ENCODE results near the gene RAMAC.
A peak's percentile ranks its signal among the peaks of the same experiment; 100 is the strongest.
"Not testable (repeated sequence)": the region's sequence is repeated elsewhere in the genome, so short reads cannot be mapped to it uniquely, and the experiment has no call there.

RAMAC gene

DNA sequence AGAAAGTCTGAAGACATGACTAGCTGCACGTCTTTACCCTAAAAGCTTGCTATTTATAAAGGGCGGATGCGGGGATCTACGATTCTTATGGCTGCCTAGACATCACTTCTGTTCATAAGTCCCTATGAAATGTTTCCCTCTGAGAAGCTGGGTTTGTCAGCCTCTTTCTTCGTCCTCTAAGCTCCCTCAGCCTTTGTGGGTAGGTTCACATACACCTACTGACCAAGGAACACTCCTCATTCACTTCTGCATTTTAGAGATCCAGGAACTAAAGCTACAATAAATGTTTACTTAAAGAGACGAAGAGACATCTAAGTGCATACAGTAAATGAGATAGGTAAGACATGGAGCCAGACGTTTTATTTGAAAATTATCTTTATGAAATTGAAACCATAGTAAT, 16.7 kb upstream of the RAMAC start:
- DNase-seq: no peak

DNA sequence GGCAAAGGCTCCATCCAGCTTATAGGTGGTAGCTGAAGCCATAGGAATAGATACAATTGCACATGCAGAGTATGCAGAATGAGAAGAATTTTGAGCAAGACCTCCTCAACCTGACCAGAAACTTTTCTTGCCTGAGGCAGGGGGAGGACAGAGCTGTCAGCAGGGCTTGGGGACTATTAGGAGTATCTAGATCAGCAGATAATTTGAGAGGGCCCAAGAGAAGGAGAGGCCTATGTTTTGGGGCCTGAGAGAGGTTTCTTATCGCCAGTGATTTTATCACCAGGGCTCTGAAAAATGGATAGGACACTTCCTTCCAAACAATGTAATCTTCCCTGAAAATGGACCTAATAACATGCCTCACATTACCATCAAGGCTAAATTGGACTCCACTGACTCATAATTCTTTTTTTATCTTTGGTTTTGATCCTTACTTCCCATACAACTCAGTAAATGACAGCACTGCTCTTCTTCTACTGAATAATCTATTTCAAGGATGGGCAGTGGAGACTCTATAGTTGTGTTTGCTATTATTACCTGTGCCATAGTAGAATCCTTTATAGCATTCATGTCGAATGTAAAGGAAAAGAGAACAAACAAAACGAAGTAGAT, 15.8 kb upstream of the RAMAC start:
- DNase-seq: no peak

DNA sequence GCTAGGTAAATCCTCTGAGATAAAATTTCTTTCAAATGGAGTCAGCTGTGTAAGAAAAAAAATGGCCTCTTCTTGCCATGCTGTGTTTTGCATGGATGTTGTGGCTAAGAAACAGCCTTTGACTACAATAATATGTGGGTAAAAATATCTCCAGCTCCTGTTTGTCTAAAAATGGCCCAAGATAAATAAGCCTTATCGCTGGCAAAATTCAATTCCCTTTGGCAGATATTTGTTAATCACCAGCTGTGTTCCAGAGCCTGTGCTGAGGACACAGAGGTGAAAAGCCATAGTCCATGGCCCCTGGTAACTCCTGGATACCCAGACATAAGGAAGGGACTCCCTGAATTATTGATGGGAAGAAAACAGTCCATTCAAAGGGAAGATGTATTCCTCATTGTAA, 15.3 kb upstream of the RAMAC start:
- no peak for DNase-seq

DNA sequence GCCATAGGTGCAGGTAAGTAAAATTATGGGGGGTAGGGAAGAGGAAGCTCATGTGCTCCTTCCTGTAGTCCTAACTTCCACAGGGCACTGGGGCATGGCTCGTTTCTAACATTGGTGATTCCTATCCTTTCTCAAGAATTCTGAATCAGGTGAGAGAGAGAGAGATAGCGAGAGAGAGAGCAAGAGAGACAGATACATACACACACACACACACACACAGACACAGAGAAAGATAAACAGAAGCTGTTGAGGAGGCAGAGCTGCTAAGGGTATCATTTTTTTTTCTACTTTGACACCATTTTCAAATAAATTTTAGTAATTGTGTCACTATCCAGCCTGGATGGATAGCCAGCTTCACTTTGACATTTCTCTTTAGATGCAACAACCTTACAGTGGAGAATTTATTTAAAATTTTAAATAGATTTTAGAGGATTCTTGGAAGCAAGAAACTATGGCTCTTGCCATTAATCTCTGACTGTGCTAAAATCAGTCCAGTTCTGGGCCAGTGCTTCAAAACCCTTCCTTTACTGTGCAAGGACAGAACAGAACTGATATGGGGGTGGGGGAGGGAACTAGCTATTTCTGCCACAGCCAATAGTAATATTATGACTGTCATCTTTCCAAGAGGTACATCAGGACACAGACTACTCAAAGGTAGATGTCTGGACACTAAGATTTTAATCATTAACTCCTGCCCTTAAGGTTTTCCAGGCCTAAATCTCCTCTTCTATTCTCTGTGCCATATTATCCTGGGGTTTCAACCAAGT, 14.6 kb upstream of the RAMAC start:
- DNase-seq: no peak

DNA sequence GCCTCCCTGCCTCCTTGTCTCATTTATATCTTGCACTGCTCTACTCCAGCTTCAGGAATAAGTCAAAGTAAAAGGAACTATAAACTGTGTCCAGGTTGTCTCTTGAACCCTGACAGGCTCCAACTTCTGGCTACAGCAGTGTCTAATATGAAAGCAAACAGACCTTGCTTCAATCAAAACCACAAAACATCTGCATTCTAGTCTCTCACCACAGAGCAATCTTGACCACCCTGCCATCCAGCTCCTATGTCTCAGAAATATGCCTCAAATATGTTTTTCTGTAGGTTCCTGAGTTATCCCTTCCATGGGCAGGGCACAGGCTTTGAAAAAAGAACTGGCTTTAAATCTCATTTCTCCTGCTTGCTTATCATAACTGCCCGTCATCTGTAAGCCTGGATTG, 13.0 kb upstream of the RAMAC start:
- DNase-seq: no peak

DNA sequence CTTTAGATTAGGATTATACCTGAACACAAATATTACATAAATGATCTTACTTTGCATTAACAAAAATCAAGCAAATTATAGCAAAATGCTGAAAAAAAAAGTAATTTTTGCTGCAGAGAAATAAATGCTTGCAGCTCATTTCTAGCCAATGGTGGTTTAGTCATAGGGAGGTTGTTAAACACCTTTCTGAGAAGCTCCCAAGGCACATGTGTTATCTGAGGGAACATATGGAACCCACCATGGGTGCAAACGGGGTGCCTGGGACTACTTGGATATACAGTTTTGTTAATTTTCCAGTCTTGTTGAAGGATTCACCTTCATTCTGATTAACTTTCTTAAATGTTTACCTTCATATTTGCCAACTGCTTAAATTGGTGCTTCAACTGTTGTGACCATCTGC, 8.9 kb upstream of the RAMAC start:
- no peak for DNase-seq

DNA sequence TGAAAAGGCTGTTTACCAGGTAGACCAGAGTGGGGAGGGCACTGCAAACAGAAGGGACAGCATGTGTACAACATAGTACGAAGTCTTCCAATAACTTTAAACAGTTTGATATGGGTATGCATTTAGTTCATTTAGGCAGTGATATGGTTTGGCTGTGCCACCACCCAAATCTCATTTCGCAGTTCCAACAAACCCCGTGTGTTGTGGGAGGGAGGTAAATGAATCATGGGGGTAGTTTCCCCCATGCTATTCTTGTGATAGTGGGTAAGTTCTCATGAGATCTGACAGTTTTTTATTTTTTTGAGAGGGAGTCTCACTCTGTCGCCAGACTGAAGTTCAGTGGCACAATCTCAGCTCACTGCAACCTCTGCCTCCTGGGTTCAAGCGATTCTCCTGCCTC, 7.6 kb upstream of the RAMAC start:
- no peak for DNase-seq

DNA sequence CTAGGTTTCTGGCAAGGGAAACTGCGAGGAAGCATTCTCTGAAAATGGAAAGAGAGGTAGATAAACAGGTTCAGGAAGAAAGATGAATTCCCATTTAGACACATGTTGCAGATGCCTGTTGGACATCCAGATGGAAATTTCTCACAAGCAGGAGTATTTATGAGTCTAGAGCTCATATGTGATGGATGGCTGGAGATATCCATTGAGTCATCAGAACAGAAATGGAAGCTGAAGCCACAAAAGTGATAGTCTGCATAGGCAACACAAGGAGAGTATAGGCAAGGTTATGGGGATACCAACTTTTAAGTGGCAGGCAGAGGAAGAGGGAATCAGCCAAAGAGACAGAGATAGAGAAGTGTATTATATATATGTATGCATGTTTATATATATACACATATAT, 6.3 kb upstream of the RAMAC start:
- DNase-seq: no peak

DNA sequence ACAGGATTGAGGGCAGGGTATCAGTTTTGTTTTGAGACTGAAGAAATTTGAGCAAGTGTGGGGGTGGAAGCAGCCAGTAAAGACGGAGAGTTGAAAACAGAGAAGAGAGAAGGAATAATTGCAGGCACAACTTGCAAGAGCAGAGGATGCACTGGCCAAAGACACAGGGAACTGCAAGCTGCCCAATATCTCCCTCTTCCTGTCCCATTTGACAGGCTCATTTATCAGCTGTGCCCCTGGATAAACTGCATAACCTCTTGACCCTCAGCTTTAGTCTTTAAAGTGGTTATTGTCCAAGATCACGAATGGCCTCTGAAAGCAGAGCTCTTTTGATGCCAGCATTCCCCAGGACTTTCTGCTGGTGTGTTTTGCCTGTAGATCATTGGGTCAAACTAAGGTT, 5.0 kb upstream of the RAMAC start:
- DNase-seq: no peak

DNA sequence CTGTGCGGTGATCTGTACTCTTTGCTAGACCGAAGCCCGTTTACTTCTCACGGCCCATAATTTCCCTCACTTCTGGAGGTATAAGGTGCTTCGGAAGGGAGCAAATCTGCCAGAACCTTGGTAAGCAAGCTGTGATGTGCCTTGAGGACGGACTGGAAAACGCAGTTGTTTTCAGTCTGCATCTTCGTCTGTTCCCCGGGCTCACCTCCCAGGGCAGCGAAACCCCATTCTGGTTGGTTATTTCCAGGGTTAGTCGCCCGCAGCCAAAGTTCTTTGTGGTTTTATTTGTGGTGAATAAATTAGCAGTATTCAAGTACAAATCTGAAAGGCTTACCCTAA, 401 bp downstream of the RAMAC start:
- DNase-seq: no peak

DNA sequence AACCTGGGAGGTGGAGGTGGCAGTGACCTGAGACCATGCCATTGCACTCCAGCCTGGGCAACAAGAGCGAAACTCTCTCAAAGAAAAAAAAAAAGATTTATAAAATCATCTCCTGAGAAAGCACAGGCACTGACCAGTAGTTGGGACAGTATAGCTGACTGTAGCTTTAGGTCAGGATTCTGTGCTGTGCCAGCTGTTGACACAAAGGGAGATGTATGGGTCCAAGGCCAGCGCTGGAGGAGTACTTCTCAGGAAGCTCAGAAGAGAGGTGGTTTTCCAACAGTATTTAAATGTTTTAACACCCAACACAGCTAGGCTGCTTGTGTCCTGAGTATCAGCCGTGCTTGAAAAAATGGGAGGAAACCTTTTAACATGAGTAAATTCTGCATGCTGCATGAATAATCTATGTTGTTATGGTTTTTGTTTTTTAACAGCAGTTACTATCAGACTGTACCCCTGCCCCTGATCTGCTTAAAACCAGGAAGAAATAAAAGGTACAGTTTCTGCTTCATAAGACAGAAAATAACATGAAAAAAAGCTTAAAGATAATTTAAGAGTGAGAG, 6.5 kb downstream of the RAMAC start:
- DNase-seq: no peak

DNA sequence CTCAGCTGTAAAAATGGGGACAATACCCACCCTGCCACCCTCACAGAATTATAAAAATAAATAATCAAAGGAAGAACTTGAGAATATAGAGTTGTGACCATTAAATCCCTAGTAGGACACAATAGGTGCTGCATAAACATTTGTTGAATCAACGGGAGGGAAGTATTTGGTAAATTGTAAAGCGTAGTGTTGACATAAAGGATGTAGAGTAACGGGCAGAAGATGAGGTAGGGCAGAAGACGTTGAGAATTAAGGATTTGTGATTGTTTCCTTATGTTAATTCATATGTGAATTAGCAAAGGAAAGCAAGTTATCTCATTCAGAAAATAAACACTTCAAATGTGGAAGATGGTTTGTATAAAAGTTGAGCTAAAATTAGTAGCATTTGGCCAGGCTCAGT, 7.1 kb downstream of the RAMAC start:
- DNase-seq: no peak

DNA sequence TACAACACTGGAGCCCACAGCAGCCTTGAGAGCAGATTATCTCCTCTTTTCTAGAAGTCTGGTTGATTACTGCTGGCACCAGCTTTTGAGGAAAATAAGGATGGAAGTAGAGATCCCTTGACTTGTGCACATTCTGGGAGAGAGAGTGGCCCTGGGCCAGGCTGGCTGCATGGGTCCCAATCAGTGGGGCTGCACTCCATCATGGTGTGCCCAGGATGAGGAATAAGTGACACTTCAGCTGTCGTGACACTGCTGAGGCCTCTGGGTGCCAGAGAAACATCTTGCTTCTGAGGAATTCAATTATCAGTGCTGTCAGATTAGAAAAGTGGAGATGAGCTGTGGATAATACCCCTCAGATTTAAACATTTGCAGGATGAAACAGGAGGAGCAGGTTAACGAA, 9.1 kb downstream of the RAMAC start:
- DNase-seq: no peak

DNA sequence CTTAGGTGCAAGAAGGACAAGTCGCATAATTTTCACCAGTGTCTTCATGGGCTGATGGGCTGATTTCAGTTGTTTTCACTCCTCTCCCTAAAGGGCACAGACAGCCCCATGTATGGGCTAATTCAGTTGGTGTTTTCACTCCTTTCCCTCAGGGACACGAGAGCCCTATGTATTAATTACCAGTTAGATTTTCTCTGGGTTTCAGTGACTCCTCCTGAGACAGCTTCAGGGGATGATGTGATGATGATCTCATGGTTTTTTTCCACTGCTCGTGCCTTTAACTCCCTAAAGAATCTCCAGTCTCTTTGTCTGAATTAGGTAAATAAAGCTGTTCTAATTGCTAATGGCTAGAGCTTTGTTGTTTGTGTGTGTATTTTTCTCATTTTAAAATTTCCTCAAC, 9.9 kb downstream of the RAMAC start:
- no peak for DNase-seq

DNA sequence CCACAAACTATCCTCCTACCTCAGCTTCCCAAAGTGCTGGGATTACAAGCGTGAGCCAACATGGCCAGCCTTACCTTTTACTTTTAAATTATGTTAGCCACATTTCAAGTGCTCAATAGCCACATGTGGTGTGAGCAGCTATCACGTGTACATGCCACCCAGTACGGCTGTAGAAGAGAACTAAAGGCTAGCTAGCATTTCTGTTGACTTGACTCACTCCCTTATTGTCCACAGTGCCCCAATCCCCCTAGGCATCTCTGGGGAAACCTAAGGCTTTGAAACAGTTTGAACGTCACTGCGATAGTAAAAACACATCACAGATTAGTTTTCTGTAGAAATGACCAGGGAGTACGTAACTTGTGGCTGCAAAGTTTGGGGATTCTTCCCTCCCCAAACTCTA, 13.4 kb downstream of the RAMAC start:
- DNase-seq: no peak

DNA sequence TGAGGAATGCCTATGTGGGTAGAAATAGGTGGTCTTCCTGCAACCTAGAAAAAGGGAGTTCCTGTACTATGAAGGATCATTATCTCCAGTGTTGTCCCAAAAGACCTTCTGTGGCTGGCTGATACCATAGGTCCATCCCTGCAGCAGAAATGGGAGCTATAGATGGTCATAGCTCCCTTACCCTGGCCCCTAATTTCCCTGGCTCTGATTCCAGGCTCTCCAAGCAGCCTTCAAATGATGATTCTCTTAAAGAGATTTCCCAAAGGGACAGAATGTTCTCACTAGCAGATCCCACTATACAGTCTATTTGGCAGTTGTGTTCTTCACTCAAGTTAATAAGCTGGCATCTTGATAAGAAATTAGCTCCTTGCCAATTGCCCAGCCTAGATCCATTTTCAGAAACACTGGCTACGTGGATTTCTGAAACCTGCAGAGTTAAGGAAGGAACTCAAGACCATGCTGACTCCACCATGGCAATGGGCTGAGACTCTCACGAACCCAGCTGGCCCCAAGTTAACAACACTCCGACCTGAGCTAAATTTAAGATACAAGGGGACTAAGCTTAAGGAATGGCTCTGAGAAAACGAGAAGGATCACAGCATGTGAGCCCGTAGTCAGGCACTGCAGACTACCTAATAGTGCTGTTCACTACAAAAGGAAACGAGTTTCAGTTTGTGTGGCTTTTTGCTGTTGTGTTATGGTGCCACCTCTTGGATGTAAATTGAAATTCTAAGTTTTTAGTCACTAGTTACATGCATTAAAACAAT, 14.1 kb downstream of the RAMAC start:
- peak; percentile 50 for DNase-seq

DNA sequence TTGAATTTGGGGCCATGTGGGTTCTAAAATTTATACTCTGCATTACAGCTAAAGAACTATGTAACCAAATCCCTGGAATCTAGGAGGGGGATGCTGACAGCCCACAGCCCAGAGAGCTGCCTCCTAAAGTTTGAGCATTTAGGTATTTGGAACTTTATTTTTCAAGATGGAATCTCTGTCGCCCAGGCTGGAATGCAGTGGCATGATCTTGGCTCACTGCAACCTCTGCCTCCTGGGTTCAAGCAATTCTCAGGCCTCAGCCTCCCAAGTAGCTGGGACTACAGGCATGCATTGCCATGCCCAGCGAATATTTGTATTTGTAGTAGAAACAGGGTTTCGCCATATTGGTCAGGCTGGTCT, 14.6 kb downstream of the RAMAC start:
- DNase-seq: not testable (repeated sequence)

DNA sequence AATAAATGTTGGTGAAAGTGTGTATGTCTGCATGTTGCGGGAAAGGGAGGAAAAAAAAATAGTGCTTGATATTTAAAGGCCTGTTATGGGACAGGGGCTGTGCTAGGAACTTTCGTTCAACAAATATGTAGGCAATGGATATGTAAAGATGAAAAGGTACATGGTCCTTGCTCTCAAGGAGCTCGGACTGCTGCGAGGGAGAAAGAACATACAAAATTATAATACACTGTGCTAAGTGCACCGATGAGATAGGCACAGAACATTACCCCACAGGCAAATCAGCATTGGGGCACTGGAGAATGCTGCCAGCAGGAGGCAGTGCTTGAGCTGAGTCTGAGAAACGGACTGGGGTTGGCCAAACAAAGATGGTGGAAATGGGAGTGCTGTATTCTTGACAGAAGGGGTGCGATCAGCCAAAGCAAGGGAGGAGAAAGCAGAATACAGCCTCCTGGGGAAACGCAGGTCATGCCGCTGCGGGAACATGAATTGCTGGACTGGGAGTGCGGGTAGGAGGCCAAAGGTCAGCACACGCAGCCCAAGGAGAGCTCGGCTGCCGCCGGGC, 24.8 kb downstream of the RAMAC start:
- peak; percentile 62 for DNase-seq

DNA sequence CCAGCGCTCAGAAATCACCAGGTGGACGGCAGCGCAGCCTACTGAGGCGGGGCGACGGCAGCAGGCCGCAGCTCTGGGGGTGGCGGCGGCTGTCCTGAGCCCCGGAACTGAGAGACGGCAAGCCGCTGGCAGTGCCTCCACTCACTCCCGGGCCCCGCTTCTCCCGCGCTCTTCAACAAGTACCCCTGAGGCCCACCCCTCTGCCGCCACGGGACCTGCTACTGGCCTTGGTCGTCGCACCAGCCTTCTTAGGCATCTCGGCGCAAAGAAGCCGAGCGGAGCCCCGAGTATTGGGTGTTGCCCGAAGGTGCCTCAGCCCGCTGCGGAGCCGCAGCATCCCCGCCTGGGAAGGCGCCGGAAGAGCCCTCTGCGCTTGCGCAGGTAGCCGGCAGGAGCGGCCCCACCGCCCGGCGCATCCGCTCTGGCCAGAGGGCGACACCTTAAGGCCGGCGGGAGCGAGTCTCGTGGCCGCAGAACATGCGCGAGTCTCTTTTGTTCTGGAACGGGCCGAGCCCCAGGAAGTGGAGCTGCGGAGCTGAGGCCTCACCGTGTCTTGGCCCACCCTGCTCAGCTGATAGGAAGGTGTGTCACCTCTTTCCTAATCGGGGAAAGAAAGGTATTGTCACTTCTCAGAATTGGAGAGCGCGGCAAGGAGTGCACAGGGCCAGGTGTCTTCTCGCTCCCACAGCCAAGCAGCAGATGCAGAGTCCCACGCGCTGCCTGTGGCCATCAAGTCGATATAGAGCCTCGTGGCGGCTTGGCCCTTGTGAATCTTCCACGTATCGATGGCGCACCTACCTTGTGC, 25.5 kb downstream of the RAMAC start, which contains the start of gene C15orf40:
Gene C15orf40, minus strand, starts transcription at position 369 of the 805 bp plus-strand sequence. Its CDS starts 32 bp downstream, at position 337.
- peak; percentile 80 for DNase-seq

DNA sequence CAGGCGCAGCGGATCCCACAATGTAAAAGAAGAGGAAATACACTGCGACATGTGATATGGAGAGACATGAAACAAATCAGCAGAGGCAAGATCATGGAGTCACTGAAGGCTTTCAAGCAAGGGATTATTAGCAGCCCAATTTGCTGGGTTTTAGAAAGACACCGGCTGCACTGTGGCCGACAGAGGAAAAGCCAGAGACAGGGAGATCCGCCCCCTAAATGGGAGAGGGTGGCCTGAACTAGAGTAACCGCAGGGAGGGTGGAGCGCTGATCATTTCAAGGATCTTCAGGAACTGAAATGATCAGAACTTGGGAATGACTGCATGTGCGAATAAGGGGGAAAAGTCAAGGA, 26.0 kb downstream of the RAMAC start:
- no peak for DNase-seq

DNA sequence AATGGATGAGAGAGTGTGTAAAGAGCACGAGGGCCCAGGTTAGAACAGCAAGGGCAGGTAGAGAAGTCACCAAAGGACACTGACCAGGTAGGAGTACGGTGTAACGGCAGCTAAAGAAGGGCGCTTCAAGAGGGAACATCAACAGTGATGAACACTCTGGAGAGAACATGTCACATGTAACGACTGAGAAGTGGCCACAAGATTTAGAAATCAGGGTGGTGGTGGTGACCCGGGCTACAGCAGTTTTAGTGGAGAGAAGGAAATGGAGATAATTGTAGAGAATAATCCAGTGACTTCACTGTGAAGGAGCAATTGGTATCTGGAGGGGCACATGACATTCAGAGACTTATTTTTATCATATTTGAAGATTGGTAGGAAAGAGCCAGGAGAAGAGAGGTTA, 26.6 kb downstream of the RAMAC start:
- no peak for DNase-seq

DNA sequence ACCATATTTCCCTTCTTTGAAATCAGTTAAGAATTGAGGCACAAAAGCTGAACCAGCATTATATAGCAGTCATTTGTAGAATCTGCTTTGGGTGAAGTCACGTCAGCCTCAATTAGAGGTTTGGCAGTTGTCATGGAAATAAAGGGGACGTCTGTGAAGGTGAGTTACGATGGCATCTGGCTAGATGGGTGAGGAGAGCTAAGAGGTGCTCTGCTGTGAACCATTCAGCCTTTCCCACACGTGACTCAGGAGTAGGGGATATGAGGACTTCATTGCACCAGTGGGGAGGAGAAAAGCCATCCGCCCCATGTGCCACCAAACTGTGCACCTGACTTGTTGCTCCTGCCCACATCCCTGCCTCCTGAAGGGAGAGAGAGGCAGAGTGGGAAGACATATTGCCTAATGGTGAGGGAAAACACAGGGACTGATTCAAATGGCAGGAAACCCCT, 28.2 kb downstream of the RAMAC start:
- DNase-seq: no peak

DNA sequence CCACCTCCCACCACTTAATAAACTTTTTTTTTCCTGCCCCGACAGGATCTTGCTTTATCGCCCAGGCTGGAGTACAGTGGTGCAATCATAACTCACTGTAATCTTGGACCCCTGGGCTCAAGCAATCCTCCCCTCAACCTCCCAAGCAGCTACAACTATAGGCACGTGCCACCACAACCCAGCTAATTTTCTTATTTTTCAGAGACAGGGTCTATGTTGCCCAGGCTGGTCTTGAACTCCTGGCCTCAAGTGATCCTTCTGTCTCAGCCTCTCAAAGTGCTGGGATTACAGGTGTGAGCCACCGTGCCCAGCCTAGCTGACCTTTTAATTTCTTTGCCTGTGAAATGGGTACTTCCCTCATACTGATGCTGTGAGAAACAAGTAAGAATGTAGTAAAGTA, 29.4 kb downstream of the RAMAC start:
- no peak for DNase-seq
